Trophoblast cell (in vitro differentiated cells and primary cell): ENCODE measurements around the gene ATP13A2.

Experiments used
- DNase-seq, 2 donors: peaks; one replicate each; pipeline ENCODE4 v3.0.0-alpha.2; 2016
- H2AFZ ChIP-seq: 2 replicates; pipeline ENCODE4 v1.6.1; 2013; ENCODE audit warnings: low read length, moderate library complexity, mild to moderate bottlenecking; ENCODE audit not compliant: insufficient read depth, poor library complexity
- H2AK5ac ChIP-seq: 2 replicates; pipeline ENCODE4 v1.6.1; 2013; ENCODE audit warnings: mild to moderate bottlenecking, low read length
- H2BK120ac ChIP-seq: 2 replicates; pipeline ENCODE4 v1.6.1; 2013; ENCODE audit warnings: low read length, mild to moderate bottlenecking, moderate library complexity; ENCODE audit not compliant: insufficient read depth, poor library complexity
- H2BK12ac ChIP-seq: 2 replicates; pipeline ENCODE4 v1.6.1; 2013; ENCODE audit warnings: mild to moderate bottlenecking, low read length, moderate library complexity
- H2BK5ac ChIP-seq: 2 replicates; pipeline ENCODE4 v1.6.1; 2013; ENCODE audit warnings: low read length, low read depth, moderate library complexity, mild to moderate bottlenecking; ENCODE audit not compliant: poor library complexity
- H3K14ac ChIP-seq: 2 replicates; pipeline ENCODE4 v1.6.1; 2013; ENCODE audit warnings: mild to moderate bottlenecking, low read length
- H3K18ac ChIP-seq: 2 replicates; pipeline ENCODE4 v1.6.1; 2013; ENCODE audit warnings: mild to moderate bottlenecking, low read length
- H3K23ac ChIP-seq: 2 replicates; pipeline ENCODE4 v1.6.1; 2013; ENCODE audit warnings: low read length
- H3K27ac ChIP-seq: 2 replicates; pipeline ENCODE4 v1.5.1; 2013; ENCODE audit warnings: low read depth, mild to moderate bottlenecking, inconsistent platforms, low read length, moderate library complexity
- H3K27me3 ChIP-seq: 2 replicates; pipeline ENCODE4 v1.6.1; 2013; ENCODE audit warnings: inconsistent platforms, mild to moderate bottlenecking, low read length, moderate library complexity; ENCODE audit not compliant: insufficient read depth
- H3K36me3 ChIP-seq, 2 experiments: 1 replicate in 1 of 2; 2 replicates in 1 of 2; pipeline ENCODE4 v1.6.1; 2013; ENCODE audit warnings: low read length in 2 of 2, mild to moderate bottlenecking in 2 of 2, moderate library complexity in 1 of 2; ENCODE audit not compliant: insufficient read depth in 2 of 2, control insufficient read depth in 1 of 2
- H3K4ac ChIP-seq: 2 replicates; pipeline ENCODE4 v1.6.1; 2013; ENCODE audit warnings: low read depth, mild to moderate bottlenecking, low read length, moderate library complexity
- H3K4me1 ChIP-seq, 2 experiments: 1 replicate in 1 of 2; 2 replicates in 1 of 2; pipeline ENCODE4 v1.6.1; 2013; ENCODE audit warnings: low read length in 2 of 2, mild to moderate bottlenecking in 2 of 2, moderate library complexity in 1 of 2; ENCODE audit not compliant: insufficient read depth in 2 of 2, control insufficient read depth in 1 of 2
- H3K4me2 ChIP-seq: 2 replicates; pipeline ENCODE4 v1.6.1; 2013; ENCODE audit warnings: inconsistent platforms, mild to moderate bottlenecking, low read length, moderate library complexity
- H3K4me3 ChIP-seq: 2 replicates; pipeline ENCODE4 v1.5.1; 2013; ENCODE audit warnings: mild to moderate bottlenecking, low read depth, low read length, inconsistent platforms
- H3K79me1 ChIP-seq: one replicate; pipeline ENCODE4 v1.6.1; 2013; ENCODE audit warnings: low read length
- H3K79me2 ChIP-seq: 2 replicates; pipeline ENCODE4 v1.6.1; 2013; ENCODE audit warnings: low read length, mild to moderate bottlenecking; ENCODE audit not compliant: control insufficient read depth, insufficient read depth, poor library complexity
- H3K9ac ChIP-seq: 2 replicates; pipeline ENCODE4 v1.6.1; 2013; ENCODE audit warnings: mild to moderate bottlenecking, low read length
- H3K9me3 ChIP-seq: 2 replicates; pipeline ENCODE4 v1.6.1; 2013; ENCODE audit warnings: low read depth, mild to moderate bottlenecking, control low read depth, inconsistent platforms, low read length; ENCODE audit not compliant: insufficient read depth
- H4K12ac ChIP-seq: 2 replicates; pipeline ENCODE4 v1.6.1; 2013; ENCODE audit warnings: low read depth, mild to moderate bottlenecking, low read length, moderate library complexity
- H4K8ac ChIP-seq: 2 replicates; pipeline ENCODE4 v1.6.1; 2013; ENCODE audit warnings: low read depth, mild to moderate bottlenecking, low read length, moderate library complexity
- H4K91ac ChIP-seq: one replicate; pipeline ENCODE4 v1.6.1; 2013; ENCODE audit warnings: low read depth, mild to moderate bottlenecking, low read length, moderate library complexity
- WGBS: extraction: QIAGEN DNeasy Blood & Tissue Kit; methylation state at CpG from one replicate; pipeline ENCODE4 v1.1.7; 2013; ENCODE audit warnings: missing lambda C conversion rate; ENCODE audit not compliant: insufficient read length, insufficient coverage; ENCODE audit errors: extremely low coverage; 5-methylcytosine and 5-hydroxymethylcytosine counted together

Gene ATP13A2

GRCh38 chr1:16988210-16988609 is 23.5 kb downstream of the ATP13A2 start:
- H2BK120ac ChIP-seq: no peak overlapping the region
- H3K4ac ChIP-seq: no peak overlapping the region
- peaks cover 2 to 8% of the 10 kb centered on the region in 2 experiments for H3K4me1 ChIP-seq
- no peak overlapping the region for H3K4me2 ChIP-seq
- H3K27ac ChIP-seq: no peak overlapping the region
- DNase-seq: no peak
- no peak overlapping the region for H2AFZ ChIP-seq
- no peak overlapping the region for H3K14ac ChIP-seq
- no peak overlapping the region for H4K8ac ChIP-seq
- H3K9me3 ChIP-seq: no peaks in the 10 kb centered on the region
- peaks cover 40 to 44% of the 10 kb centered on the region in 2 experiments for H3K36me3 ChIP-seq
- no peaks in the 10 kb centered on the region for H3K27me3 ChIP-seq
- H4K12ac ChIP-seq: no peak overlapping the region
- WGBS: no CpG with 5 or more reads among the region's 13 CpGs
- no peak overlapping the region for H2BK5ac ChIP-seq
- no peak overlapping the region for H3K23ac ChIP-seq
- H2BK12ac ChIP-seq: no peak overlapping the region
- no peak overlapping the region for H4K91ac ChIP-seq
- H2AK5ac ChIP-seq: no peak overlapping the region
- peak overlapping the region; percentile 11 for H3K4me3 ChIP-seq
- H3K18ac ChIP-seq: no peak overlapping the region
- no peak overlapping the region for H3K9ac ChIP-seq
- H3K79me1 ChIP-seq: peaks cover 3% of the 10 kb centered on the region
- no peaks in the 10 kb centered on the region for H3K79me2 ChIP-seq

- Histone ChIP-seq H4K8ac (no peak overlapping the region), H3K9me3 (no peaks in the 10 kb centered on the region), H2BK120ac (no peak overlapping the region), H3K27ac (no peak overlapping the region), H3K36me3 (peaks cover 37 to 43% of the 10 kb centered on the region in 2 experiments), H2AK5ac (no peak overlapping the region), H3K27me3 (no peaks in the 10 kb centered on the region), H3K4ac (no peak overlapping the region), H3K4me1 (peaks cover 2 to 8% of the 10 kb centered on the region in 2 experiments), H3K79me2 (no peaks in the 10 kb centered on the region), H3K9ac (no peak overlapping the region), H3K14ac (no peak overlapping the region), H3K4me3 (no peak overlapping the region), H4K91ac (no peak overlapping the region), H3K18ac (no peak overlapping the region), H2BK5ac (no peak overlapping the region), H2AFZ (no peak overlapping the region), H4K12ac (no peak overlapping the region), H3K23ac (no peak overlapping the region), H3K4me2 (no peak overlapping the region), H2BK12ac (no peak overlapping the region), H3K79me1 (peaks cover 3% of the 10 kb centered on the region)
- WGBS: no CpG with 5 or more reads among the region's 16 CpGs
- DNase-seq: peak in 1 of 2 donors; percentile 31
Observed at GRCh38 chr1:16986962-16987361, 24.8 kb downstream of the ATP13A2 start.

- Histone ChIP-seq H2BK12ac (peak overlapping the region; percentile 24), H3K36me3 (peaks cover 34 to 39% of the 10 kb centered on the region in 2 experiments), H2BK5ac (no peak overlapping the region), H3K4me1 (peaks cover 2 to 8% of the 10 kb centered on the region in 2 experiments), H3K9ac (no peak overlapping the region), H2AFZ (no peak overlapping the region), H4K91ac (peak overlapping the region; percentile 8), H3K79me1 (peaks cover 3% of the 10 kb centered on the region), H3K4me2 (no peak overlapping the region), H2AK5ac (no peak overlapping the region), H3K23ac (no peak overlapping the region), H3K9me3 (no peaks in the 10 kb centered on the region), H4K12ac (no peak overlapping the region), H2BK120ac (no peak overlapping the region), H3K27ac (no peak overlapping the region), H3K4ac (no peak overlapping the region), H3K14ac (no peak overlapping the region), H3K79me2 (no peaks in the 10 kb centered on the region), H4K8ac (no peak overlapping the region), H3K18ac (no peak overlapping the region), H3K27me3 (no peaks in the 10 kb centered on the region), H3K4me3 (no peak overlapping the region)
- no CpG with 5 or more reads among the region's 23 CpGs for WGBS
- DNase-seq: no peak
Observed at GRCh38 chr1:16986560-16986959, 25.2 kb downstream of the ATP13A2 start.

GRCh38 chr1:16986113-16986512 is 25.6 kb downstream of the ATP13A2 start:
- H3K23ac ChIP-seq: no peak overlapping the region
- no peak overlapping the region for H2BK5ac ChIP-seq
- H4K91ac ChIP-seq: peak overlapping the region; percentile 8
- H3K4ac ChIP-seq: no peak overlapping the region
- no peak overlapping the region for H3K4me3 ChIP-seq
- H2BK120ac ChIP-seq: no peak overlapping the region
- H3K14ac ChIP-seq: no peak overlapping the region
- H3K79me1 ChIP-seq: peaks cover 4% of the 10 kb centered on the region
- no peak overlapping the region for H3K9ac ChIP-seq
- no peaks in the 10 kb centered on the region for H3K79me2 ChIP-seq
- no peak overlapping the region for H2AK5ac ChIP-seq
- H3K27ac ChIP-seq: no peak overlapping the region
- H4K8ac ChIP-seq: no peak overlapping the region
- H2BK12ac ChIP-seq: peak overlapping the region; percentile 24
- peaks cover 30 to 36% of the 10 kb centered on the region in 2 experiments for H3K36me3 ChIP-seq
- no peaks in the 10 kb centered on the region for H3K9me3 ChIP-seq
- H3K18ac ChIP-seq: no peak overlapping the region
- H3K27me3 ChIP-seq: no peaks in the 10 kb centered on the region
- H2AFZ ChIP-seq: no peak overlapping the region
- H3K4me1 ChIP-seq: peaks cover 2 to 12% of the 10 kb centered on the region in 2 experiments
- H4K12ac ChIP-seq: no peak overlapping the region
- no peak for DNase-seq
- H3K4me2 ChIP-seq: no peak overlapping the region
- no CpG with 5 or more reads among the region's 19 CpGs for WGBS
